Measurements from ENCODE around the gene AATK.

DNA sequence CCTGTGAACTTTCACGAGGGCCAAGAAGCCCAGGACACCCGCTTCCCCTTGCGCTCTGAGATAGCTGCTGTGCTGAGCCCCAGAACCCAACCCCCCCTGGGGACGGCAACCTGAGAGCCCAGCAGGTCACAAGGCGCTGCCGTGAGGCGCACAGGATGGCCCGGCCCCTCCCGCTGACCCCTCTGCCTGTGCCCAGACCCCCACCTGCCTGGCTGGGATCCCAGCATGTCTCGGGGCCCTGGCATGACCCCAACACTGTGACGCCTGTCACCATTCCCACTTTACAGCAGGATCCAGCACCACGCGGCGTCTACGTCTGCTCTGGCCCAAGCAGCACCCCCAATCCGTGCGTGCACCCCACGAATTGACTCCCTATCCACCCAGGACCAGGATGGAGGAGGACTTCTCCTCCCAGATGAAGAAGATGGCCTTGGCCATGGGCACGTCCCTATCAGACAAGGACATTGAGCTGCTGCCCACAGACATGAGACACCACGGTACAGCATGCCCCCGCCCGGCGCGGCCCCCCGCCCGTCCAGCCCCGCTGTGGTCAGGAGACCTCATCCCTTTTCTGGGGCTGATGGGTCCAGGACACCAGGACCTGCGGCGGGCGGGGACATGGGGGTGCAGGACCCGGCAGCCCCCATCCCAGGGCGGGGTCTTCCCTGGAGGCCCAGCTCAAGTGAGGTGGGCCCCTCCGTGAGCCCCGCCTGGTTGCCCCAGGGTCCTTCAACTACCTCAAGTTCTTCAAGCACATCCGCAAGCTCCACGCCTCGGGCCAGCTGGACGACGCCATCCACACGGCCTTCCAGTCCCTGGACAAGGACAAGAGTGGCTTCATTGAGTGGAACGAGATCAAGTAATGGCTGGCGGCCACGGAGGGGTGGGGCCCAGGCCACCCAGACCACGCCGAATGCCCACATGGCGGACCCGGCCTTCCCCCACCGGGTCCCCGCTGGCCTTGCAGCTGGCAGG, 15.1 kb upstream of the AATK start:
- TF ChIP-seq, protein P1, sequence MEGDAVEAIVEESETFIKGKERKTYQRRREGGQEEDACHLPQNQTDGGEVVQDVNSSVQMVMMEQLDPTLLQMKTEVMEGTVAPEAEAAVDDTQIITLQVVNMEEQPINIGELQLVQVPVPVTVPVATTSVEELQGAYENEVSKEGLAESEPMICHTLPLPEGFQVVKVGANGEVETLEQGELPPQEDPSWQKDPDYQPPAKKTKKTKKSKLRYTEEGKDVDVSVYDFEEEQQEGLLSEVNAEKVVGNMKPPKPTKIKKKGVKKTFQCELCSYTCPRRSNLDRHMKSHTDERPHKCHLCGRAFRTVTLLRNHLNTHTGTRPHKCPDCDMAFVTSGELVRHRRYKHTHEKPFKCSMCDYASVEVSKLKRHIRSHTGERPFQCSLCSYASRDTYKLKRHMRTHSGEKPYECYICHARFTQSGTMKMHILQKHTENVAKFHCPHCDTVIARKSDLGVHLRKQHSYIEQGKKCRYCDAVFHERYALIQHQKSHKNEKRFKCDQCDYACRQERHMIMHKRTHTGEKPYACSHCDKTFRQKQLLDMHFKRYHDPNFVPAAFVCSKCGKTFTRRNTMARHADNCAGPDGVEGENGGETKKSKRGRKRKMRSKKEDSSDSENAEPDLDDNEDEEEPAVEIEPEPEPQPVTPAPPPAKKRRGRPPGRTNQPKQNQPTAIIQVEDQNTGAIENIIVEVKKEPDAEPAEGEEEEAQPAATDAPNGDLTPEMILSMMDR (IDR thresholded peaks at IDR 0.05), result no peak
- TF ChIP-seq EZH2phosphoT487 (IDR thresholded peaks at IDR 0.05; ENCODE audit: borderline replicate concordance, low read depth), result no peak
- TF ChIP-seq, protein P2, sequence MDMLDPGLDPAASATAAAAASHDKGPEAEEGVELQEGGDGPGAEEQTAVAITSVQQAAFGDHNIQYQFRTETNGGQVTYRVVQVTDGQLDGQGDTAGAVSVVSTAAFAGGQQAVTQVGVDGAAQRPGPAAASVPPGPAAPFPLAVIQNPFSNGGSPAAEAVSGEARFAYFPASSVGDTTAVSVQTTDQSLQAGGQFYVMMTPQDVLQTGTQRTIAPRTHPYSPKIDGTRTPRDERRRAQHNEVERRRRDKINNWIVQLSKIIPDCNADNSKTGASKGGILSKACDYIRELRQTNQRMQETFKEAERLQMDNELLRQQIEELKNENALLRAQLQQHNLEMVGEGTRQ (IDR thresholded peaks at IDR 0.05; ENCODE audit: borderline replicate concordance, low read depth, low read length), result no peak
- TF ChIP-seq YY1 (IDR thresholded peaks at IDR 0.05; ENCODE audit: low read depth), result no peak
- no peak for TF ChIP-seq RFX5 (IDR thresholded peaks at IDR 0.05; ENCODE audit: low read length)
